Measurements from ENCODE around the gene FBXL20. TPM values are rescaled to one million over a fixed set of nuclear protein-coding genes. Genes with fewer than 3 reads are reported as not detected.

Gene FBXL20
- total RNA-seq, 2 donors from 2014 or later = 22.4 to 43.6 TPM

DNA sequence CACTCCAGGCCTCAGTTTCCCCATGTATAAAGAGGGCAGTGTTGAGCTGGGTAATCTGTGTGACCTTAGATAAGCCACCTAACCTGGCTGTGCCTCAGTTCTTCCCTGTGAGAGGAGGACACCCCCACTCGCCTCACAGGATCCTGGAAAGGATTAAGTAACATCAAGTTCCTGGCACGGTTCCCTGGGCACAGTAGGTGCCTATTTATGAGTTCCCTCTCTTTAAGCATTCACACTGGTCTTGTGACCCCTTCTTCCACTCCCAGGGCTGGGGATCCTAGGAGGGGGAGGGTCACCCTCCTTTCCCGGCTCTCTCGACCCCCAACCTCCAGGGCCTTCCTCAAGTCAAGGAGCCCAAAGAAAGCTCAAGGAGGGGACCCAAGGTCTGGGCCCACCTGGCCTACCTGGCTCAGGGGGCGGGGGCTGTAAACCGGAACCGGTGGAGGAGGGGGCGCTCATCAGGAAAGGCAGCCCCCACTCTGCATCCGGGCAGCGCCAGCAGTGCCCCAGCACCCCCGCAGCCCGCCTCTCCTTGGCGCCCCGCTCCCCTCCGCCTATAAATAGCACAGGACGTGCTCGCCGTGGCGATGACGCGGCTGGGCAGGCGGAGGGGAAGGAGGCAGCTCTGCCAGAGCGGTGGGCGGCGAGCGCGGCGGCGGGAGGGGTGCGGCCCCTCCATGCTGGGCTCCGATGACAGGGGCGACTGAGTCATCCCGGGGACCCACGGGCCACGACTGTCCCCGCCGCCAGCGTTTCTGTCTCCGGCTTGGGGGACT, 191.9 kb downstream of the FBXL20 start:
- H3K4me3 ChIP-seq = peak overlapping the region; percentile 18 to 28
- H3K27me3 ChIP-seq (replicated peaks; ENCODE audit: insufficient read depth) = no peaks in the 10 kb centered on the region
- WGBS = under 1% methylated on average over 34 of the region's 39 CpGs
- H3K4me1 ChIP-seq (replicated peaks) = peaks cover 17% of the 10 kb centered on the region
- H3K36me3 ChIP-seq = peaks cover under 1 to 4% of the 10 kb centered on the region in 2 donors
- DNase-seq (ENCODE audit: low spot score) = peak; percentile 94
- TF ChIP-seq POLR2A (IDR thresholded peaks at IDR 0.05) (peak; percentile 67), POLR2AphosphoS5 (IDR thresholded peaks at IDR 0.05) (peak; percentile 94)
- TF ChIP-seq, protein P1, sequence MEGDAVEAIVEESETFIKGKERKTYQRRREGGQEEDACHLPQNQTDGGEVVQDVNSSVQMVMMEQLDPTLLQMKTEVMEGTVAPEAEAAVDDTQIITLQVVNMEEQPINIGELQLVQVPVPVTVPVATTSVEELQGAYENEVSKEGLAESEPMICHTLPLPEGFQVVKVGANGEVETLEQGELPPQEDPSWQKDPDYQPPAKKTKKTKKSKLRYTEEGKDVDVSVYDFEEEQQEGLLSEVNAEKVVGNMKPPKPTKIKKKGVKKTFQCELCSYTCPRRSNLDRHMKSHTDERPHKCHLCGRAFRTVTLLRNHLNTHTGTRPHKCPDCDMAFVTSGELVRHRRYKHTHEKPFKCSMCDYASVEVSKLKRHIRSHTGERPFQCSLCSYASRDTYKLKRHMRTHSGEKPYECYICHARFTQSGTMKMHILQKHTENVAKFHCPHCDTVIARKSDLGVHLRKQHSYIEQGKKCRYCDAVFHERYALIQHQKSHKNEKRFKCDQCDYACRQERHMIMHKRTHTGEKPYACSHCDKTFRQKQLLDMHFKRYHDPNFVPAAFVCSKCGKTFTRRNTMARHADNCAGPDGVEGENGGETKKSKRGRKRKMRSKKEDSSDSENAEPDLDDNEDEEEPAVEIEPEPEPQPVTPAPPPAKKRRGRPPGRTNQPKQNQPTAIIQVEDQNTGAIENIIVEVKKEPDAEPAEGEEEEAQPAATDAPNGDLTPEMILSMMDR (IDR thresholded peaks at IDR 0.05) = peak in 1 of 4 experiments; percentile 5
- H3K9me3 ChIP-seq = no peaks in the 10 kb centered on the region
- intact Hi-C loops (cut with DNase I) = loop anchor here (5.0 kb wide), 1 partner anchor 33 kb away; no protein-coding TSS in a partner anchor
- peak overlapping the region; percentile 59 to 70 for H3K27ac ChIP-seq

DNA sequence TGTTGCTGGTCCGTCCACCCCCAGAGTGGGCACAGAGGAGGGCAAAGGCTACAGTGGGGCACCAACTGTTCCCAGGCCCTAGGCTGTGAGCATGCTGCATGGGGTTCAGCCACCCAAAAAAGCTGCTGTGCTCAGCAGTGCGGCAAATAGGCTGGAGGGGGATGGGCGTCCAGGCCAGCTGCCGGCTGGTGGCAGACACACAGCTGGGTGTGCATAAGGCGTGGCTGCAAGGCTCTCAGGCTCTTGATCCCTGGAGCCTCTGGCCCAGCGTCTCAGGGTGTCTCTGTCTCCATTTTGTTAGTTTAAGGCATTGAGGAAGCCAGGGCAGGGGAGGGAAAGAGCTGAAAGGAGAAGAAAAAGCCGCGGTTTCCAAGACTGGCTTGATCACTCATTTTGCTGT, 192.5 kb downstream of the FBXL20 start:
- DNase-seq (ENCODE audit: low spot score) = no peak
- H3K4me1 ChIP-seq (replicated peaks) = peaks cover 17% of the 10 kb centered on the region
- H3K27ac ChIP-seq = peak overlapping the region; percentile 59 to 70
- 63% methylated on average over 8 of the region's 8 CpGs for WGBS
- H3K36me3 ChIP-seq = peaks cover 6 to 10% of the 10 kb centered on the region in 2 donors
- H3K4me3 ChIP-seq = no peak overlapping the region
- TF ChIP-seq, protein P1 (IDR thresholded peaks at IDR 0.05) = no peak
- TF ChIP-seq POLR2AphosphoS5 (IDR thresholded peaks at IDR 0.05) (no peak), POLR2A (IDR thresholded peaks at IDR 0.05) (no peak)
- H3K27me3 ChIP-seq (replicated peaks; ENCODE audit: insufficient read depth) = no peaks in the 10 kb centered on the region
- intact Hi-C loops (cut with DNase I) = loop anchor here (5.0 kb wide), 1 partner anchor 33 kb away; no protein-coding TSS in a partner anchor
- no peaks in the 10 kb centered on the region for H3K9me3 ChIP-seq

GRCh38 chr17:39208136-39208535, 193.3 kb downstream of the FBXL20 start:
- no peak overlapping the region for H3K4me3 ChIP-seq
- WGBS = 65% methylated on average over 7 of the region's 7 CpGs
- H3K27ac ChIP-seq = no peak overlapping the region
- intact Hi-C loops (cut with DNase I) = loop anchor here (5.0 kb wide), 1 partner anchor 34 kb away; no protein-coding TSS in a partner anchor
- H3K36me3 ChIP-seq = peaks cover 11 to 15% of the 10 kb centered on the region in 2 donors
- no peak for TF ChIP-seq POLR2AphosphoS5 (IDR thresholded peaks at IDR 0.05)
- no peak for TF ChIP-seq POLR2A (IDR thresholded peaks at IDR 0.05)
- TF ChIP-seq, protein P1 (IDR thresholded peaks at IDR 0.05) = no peak
- DNase-seq (ENCODE audit: low spot score) = no peak
- peaks cover 17% of the 10 kb centered on the region for H3K4me1 ChIP-seq (replicated peaks)
- H3K27me3 ChIP-seq (replicated peaks; ENCODE audit: insufficient read depth) = no peaks in the 10 kb centered on the region
- H3K9me3 ChIP-seq = no peaks in the 10 kb centered on the region

DNA sequence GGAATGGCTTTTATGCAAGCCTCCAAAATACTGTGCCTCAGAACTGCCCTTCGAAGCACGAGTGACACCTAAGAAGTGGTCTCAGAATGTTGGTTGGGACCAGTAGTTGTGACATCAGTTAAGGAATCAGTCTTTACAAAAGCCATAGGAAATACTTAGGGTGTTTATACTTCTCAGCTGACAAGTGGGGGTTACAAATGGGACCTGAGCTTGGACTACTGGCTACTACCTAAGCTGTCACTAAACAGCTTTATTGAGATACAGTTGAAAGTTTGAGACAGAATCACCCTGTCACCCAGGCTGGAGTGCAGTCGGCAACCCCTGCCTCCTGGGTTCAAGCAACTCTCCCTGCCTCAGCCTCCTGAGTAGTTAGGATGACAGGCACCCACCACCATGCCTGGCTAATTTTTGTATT, 196.3 kb downstream of the FBXL20 start:
- Histone ChIP-seq H3K27ac (no peak overlapping the region), H3K36me3 (peaks cover 11 to 22% of the 10 kb centered on the region in 2 donors), H3K4me1 (replicated peaks) (peaks cover 21% of the 10 kb centered on the region), H3K4me3 (no peak overlapping the region), H3K9me3 (no peaks in the 10 kb centered on the region), H3K27me3 (replicated peaks; ENCODE audit: insufficient read depth) (no peaks in the 10 kb centered on the region)
- intact Hi-C loops (cut with DNase I) = loop anchor here (5.0 kb wide), 1 partner anchor 37 kb away; no protein-coding TSS in a partner anchor
- no peak for TF ChIP-seq POLR2A (IDR thresholded peaks at IDR 0.05)
- no peak for TF ChIP-seq POLR2AphosphoS5 (IDR thresholded peaks at IDR 0.05)
- TF ChIP-seq, protein P1 (IDR thresholded peaks at IDR 0.05) = no peak
- 85% methylated on average over 3 of the region's 3 CpGs for WGBS
- no peak for DNase-seq (ENCODE audit: low spot score)

Data from prostate gland (tissue), 2 donors.